ENCODE measurements around the gene TAS2R9. TPM values are rescaled to one million over a fixed set of nuclear protein-coding genes. Genes with fewer than 3 reads are reported as not detected.

Gene TAS2R9
- not detected for total RNA-seq

GRCh38 chr12:10810068-10810467 is at the start of gene TAS2R9:
Gene TAS2R9 (minus strand): TSS chr12:10810168. CDS start chr12:10810075, 93 bp downstream.
- no peaks in the 10 kb centered on the region for H3K9me3 Mint-ChIP-seq
- H3K27ac Mint-ChIP-seq: no peak within 1 kb of the TSS
- no peaks in the 10 kb centered on the region for H3K36me3 Mint-ChIP-seq (ENCODE audit: insufficient read depth in 2 of 2)
- no peak within 1 kb of the TSS for H3K4me3 Mint-ChIP-seq
- no peaks in the 10 kb centered on the region for H3K4me1 Mint-ChIP-seq (ENCODE audit: low read depth)
- DNase-seq: no peak
- peaks cover 27% of the 10 kb centered on the region for H3K27me3 Mint-ChIP-seq (ENCODE audit: low read depth)
- ATAC-seq (replicated peaks in 1 of 2): no peak

DNA sequence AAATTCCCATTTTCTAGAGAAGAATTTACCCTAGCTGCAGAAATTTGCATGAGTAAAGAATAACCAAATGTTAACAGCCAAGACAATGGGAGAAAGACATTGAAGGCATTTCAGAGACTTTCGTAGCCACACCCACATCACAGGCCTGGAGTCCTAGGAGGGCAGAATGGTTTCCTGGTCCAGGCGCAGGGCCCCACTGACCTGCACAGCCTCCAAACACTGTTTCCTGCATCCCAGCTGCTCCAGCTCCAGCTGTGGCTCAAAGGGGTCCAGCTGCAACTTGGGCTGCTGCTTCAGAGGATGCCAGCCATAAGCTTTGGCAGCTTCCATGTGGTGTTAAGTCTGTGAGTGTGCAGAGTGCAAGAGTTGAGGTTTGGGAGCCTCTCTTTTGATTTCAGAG is 45.8 kb upstream of the TAS2R9 start:
- DNase-seq (no peak), ATAC-seq (replicated peaks in 1 of 2) (no peak)
- Mint-ChIP-seq H3K27me3 (ENCODE audit: low read depth) (no peaks in the 10 kb centered on the region), H3K27ac (no peak overlapping the region), H3K36me3 (ENCODE audit: insufficient read depth in 2 of 2) (peaks cover 26 to 36% of the 10 kb centered on the region in 2 donors), H3K4me3 (no peak overlapping the region), H3K4me1 (ENCODE audit: low read depth) (peaks cover 19% of the 10 kb centered on the region), H3K9me3 (peaks cover 14 to 26% of the 10 kb centered on the region in 2 donors)

- Mint-ChIP-seq H3K36me3 (ENCODE audit: insufficient read depth in 2 of 2) (peaks cover 21 to 27% of the 10 kb centered on the region in 2 donors), H3K27me3 (ENCODE audit: low read depth) (no peaks in the 10 kb centered on the region), H3K27ac (no peak overlapping the region), H3K9me3 (peaks cover 11 to 18% of the 10 kb centered on the region in 2 donors), H3K4me3 (no peak overlapping the region), H3K4me1 (ENCODE audit: low read depth) (peaks cover 22% of the 10 kb centered on the region)
- DNase-seq (no peak), ATAC-seq (replicated peaks in 1 of 2) (no peak)
These were observed 43.8 kb upstream of the TAS2R9 start for GRCh38 chr12:10853776-10854175.

DNA sequence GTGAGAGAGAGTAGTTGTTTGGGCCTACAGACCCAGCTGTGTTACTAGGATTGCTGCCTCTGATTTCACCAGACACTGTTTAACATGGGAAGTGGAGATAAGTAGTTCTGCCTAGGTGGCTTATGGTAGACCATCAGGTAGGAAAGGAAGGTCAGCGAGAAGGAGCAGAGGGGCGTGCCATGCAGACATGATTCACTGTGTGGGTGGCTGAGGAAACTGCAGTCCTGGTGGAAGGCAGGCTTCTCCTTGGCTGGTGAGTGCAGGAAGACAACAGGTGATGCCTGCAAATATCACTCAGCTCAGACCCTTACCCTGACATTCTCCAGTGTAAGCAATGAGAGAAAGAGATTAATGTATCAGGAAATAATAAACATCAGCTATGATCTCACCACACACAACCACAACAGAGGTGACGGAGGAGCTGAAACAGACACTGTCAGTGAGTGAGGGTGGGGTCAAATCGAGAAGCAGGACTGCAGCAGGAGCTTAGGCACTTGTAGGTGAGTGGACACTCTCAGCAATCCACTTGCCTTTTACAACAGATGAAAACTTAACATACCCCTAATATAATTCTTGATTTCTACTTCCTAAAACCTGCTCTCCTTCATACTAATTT is 41.4 kb upstream of the TAS2R9 start:
- peak overlapping the region; percentile 34 for H3K27ac Mint-ChIP-seq
- no peaks in the 10 kb centered on the region for H3K27me3 Mint-ChIP-seq (ENCODE audit: low read depth)
- H3K4me3 Mint-ChIP-seq: no peak overlapping the region
- H3K4me1 Mint-ChIP-seq (ENCODE audit: low read depth): peaks cover 22% of the 10 kb centered on the region
- no peak for DNase-seq
- ATAC-seq (replicated peaks in 1 of 2): no peak
- H3K36me3 Mint-ChIP-seq (ENCODE audit: insufficient read depth in 2 of 2): peaks cover 5 to 11% of the 10 kb centered on the region in 2 donors
- H3K9me3 Mint-ChIP-seq: peaks cover 4 to 6% of the 10 kb centered on the region in 2 donors

GRCh38 chr12:10849425-10849878 is 39.5 kb upstream of the TAS2R9 start, which contains the start of gene PRR4:
Gene PRR4 (minus strand): TSS chr12:10849475. CDS start chr12:10849437, 38 bp downstream.
- DNase-seq (no peak), ATAC-seq (replicated peaks in 1 of 2) (peak in 1 of 2 donors; percentile 51)
- Mint-ChIP-seq H3K27me3 (ENCODE audit: low read depth) (no peaks in the 10 kb centered on the region), H3K36me3 (ENCODE audit: insufficient read depth in 2 of 2) (peaks cover 0 to 5% of the 10 kb centered on the region in 2 donors), H3K4me3 (no peak within 1 kb of the TSS), H3K4me1 (ENCODE audit: low read depth) (peaks cover 22% of the 10 kb centered on the region), H3K27ac (no peak within 1 kb of the TSS), H3K9me3 (no peaks in the 10 kb centered on the region)

GRCh38 chr12:10847744-10848143 is 37.8 kb upstream of the TAS2R9 start:
- DNase-seq (no peak), ATAC-seq (replicated peaks in 1 of 2) (no peak)
- H3K4me1 Mint-ChIP-seq (ENCODE audit: low read depth): peaks cover 22% of the 10 kb centered on the region
- H3K36me3 Mint-ChIP-seq (ENCODE audit: insufficient read depth in 2 of 2): peaks cover 0 to 5% of the 10 kb centered on the region in 2 donors
- no peak overlapping the region for H3K27ac Mint-ChIP-seq
- H3K9me3 Mint-ChIP-seq: no peaks in the 10 kb centered on the region
- H3K27me3 Mint-ChIP-seq (ENCODE audit: low read depth): no peaks in the 10 kb centered on the region
- H3K4me3 Mint-ChIP-seq: no peak overlapping the region

- no peaks in the 10 kb centered on the region for H3K4me1 Mint-ChIP-seq (ENCODE audit: low read depth)
- H3K36me3 Mint-ChIP-seq (ENCODE audit: insufficient read depth in 2 of 2): peaks cover 0 to 5% of the 10 kb centered on the region in 2 donors
- DNase-seq (no peak), ATAC-seq (replicated peaks in 1 of 2) (no peak)
- H3K27ac Mint-ChIP-seq: no peak overlapping the region
- H3K4me3 Mint-ChIP-seq: no peak overlapping the region
- no peaks in the 10 kb centered on the region for H3K27me3 Mint-ChIP-seq (ENCODE audit: low read depth)
- H3K9me3 Mint-ChIP-seq: peaks cover 0 to 1% of the 10 kb centered on the region in 2 donors
These were observed 32.9 kb upstream of the TAS2R9 start for GRCh38 chr12:10842862-10843261.

DNA sequence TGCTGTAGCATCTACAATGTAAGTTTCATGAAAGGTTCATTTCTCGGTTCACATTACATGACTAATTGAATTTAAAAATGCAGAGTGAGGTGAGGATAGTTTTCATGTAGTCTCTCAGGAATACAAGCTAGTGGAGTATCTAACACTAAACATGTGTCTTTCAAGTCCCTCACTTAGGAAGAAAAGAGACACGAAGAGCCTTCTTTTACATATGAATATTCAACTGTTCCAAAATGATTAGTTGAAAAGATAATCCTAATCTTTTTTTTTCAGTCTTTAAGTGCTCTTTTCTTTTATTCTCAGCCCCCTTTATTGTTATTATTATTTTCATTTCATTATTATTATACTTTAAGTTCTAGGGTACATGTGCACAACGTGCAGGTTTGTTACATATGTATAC is 28.5 kb upstream of the TAS2R9 start:
- no peak overlapping the region for H3K4me3 Mint-ChIP-seq
- no peaks in the 10 kb centered on the region for H3K36me3 Mint-ChIP-seq (ENCODE audit: insufficient read depth in 2 of 2)
- ATAC-seq (replicated peaks in 1 of 2) (no peak), DNase-seq (no peak)
- peaks cover 0 to 3% of the 10 kb centered on the region in 2 donors for H3K9me3 Mint-ChIP-seq
- no peak overlapping the region for H3K27ac Mint-ChIP-seq
- H3K27me3 Mint-ChIP-seq (ENCODE audit: low read depth): no peaks in the 10 kb centered on the region
- H3K4me1 Mint-ChIP-seq (ENCODE audit: low read depth): no peaks in the 10 kb centered on the region

GRCh38 chr12:10829994-10830393 is 20.0 kb upstream of the TAS2R9 start:
- no peaks in the 10 kb centered on the region for H3K27me3 Mint-ChIP-seq (ENCODE audit: low read depth)
- no peaks in the 10 kb centered on the region for H3K36me3 Mint-ChIP-seq (ENCODE audit: insufficient read depth in 2 of 2)
- no peak overlapping the region for H3K4me3 Mint-ChIP-seq
- DNase-seq: no peak
- no peaks in the 10 kb centered on the region for H3K9me3 Mint-ChIP-seq
- H3K27ac Mint-ChIP-seq: no peak overlapping the region
- ATAC-seq (replicated peaks in 1 of 2): no peak
- no peaks in the 10 kb centered on the region for H3K4me1 Mint-ChIP-seq (ENCODE audit: low read depth)

GRCh38 chr12:10826258-10826657 is 16.3 kb upstream of the TAS2R9 start, which contains the start of gene TAS2R10:
Gene TAS2R10 (minus strand): TSS chr12:10826358. CDS start chr12:10826269, 89 bp downstream.
- Mint-ChIP-seq H3K27ac (no peak within 1 kb of the TSS), H3K4me1 (ENCODE audit: low read depth) (no peaks in the 10 kb centered on the region), H3K4me3 (no peak within 1 kb of the TSS), H3K36me3 (ENCODE audit: insufficient read depth in 2 of 2) (no peaks in the 10 kb centered on the region), H3K9me3 (no peaks in the 10 kb centered on the region), H3K27me3 (ENCODE audit: low read depth) (no peaks in the 10 kb centered on the region)
- no peak for DNase-seq
- no peak for ATAC-seq (replicated peaks in 1 of 2)

DNA sequence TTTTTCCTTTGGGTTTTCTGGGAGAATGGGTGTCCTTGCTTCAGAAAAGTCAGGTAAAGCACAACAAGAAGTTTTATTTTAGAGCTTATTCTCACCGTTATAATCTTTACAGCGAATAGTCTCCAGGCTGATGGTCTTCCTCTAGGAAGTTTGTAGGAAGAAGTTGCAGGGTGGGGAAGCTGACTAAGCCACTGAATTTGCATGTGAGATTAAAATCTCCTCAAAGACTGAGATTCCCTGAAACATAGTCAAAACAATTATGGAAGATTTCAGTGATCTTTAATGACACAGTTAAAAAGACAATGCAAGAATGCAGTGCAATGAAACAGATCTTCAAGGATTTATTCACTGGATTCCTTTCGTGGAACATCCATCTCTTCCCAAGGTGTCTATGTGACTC is 15.0 kb upstream of the TAS2R9 start:
- Mint-ChIP-seq H3K27me3 (ENCODE audit: low read depth) (no peaks in the 10 kb centered on the region), H3K27ac (no peak overlapping the region), H3K36me3 (ENCODE audit: insufficient read depth in 2 of 2) (no peaks in the 10 kb centered on the region), H3K4me3 (no peak overlapping the region), H3K4me1 (ENCODE audit: low read depth) (no peaks in the 10 kb centered on the region), H3K9me3 (no peaks in the 10 kb centered on the region)
- no peak for DNase-seq
- no peak for ATAC-seq (replicated peaks in 1 of 2)

GRCh38 chr12:10811883-10812536 is 2.0 kb upstream of the TAS2R9 start:
- Mint-ChIP-seq H3K36me3 (ENCODE audit: insufficient read depth in 2 of 2) (no peaks in the 10 kb centered on the region), H3K4me3 (no peak overlapping the region), H3K9me3 (no peaks in the 10 kb centered on the region), H3K27me3 (ENCODE audit: low read depth) (peaks cover 27% of the 10 kb centered on the region), H3K4me1 (ENCODE audit: low read depth) (no peaks in the 10 kb centered on the region), H3K27ac (no peak overlapping the region)
- no peak for DNase-seq
- ATAC-seq (replicated peaks in 1 of 2): no peak

DNA sequence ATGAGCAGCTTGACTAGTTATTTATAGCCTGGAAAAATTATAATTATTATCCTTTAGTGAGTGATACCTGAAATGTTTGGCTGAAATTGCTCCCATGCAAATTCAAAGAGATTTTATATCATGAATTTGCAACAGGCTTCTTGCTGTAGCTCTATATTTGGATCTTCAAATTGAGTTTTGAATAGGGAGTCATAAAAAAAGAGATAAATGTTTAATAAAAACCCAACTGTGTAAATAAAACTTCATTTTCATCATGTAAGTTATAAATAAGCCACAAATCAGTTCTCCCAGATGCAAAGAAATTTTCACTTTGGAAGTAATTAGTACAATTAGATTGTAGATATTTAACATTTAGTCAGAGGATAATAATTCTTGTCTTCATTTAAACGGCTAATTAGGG is 2.8 kb downstream of the TAS2R9 start, which contains the start of gene TAS2R8:
Gene TAS2R8 (minus strand): TSS at position 101 of the 400 bp plus-strand sequence. CDS start 306 bp downstream, outside the sequence.
- H3K4me3 Mint-ChIP-seq: no peak within 1 kb of the TSS
- H3K36me3 Mint-ChIP-seq (ENCODE audit: insufficient read depth in 2 of 2): no peaks in the 10 kb centered on the region
- no peaks in the 10 kb centered on the region for H3K4me1 Mint-ChIP-seq (ENCODE audit: low read depth)
- no peaks in the 10 kb centered on the region for H3K9me3 Mint-ChIP-seq
- ATAC-seq (replicated peaks in 1 of 2): no peak
- H3K27ac Mint-ChIP-seq: no peak within 1 kb of the TSS
- DNase-seq: no peak
- H3K27me3 Mint-ChIP-seq (ENCODE audit: low read depth): peaks cover 32% of the 10 kb centered on the region
